MG63 (cell line): ENCODE data around the gene NFIB. TPM values are rescaled to one million over a fixed set of nuclear protein-coding genes. Genes with fewer than 3 reads are reported as not detected.

Source experiments
- DNase-seq: peaks from one replicate; pipeline ENCODE4 v3.0.0-alpha.2; 2020
- H3K27me3 ChIP-seq: fragments of 250-450 bp; sonication (Bioruptor Pico); 2 replicates; pipeline ENCODE4 v1.5.1; 2020; ENCODE audit warnings: mild to moderate bottlenecking, moderate library complexity
- H3K36me3 ChIP-seq: fragments of 250-450 bp; sonication (Bioruptor Pico); 2 replicates; pipeline ENCODE4 v1.5.1; 2020; ENCODE audit warnings: mild to moderate bottlenecking, moderate library complexity
- H3K4me3 ChIP-seq: fragments of 250-450 bp; sonication (Bioruptor Pico); 2 replicates; pipeline ENCODE4 v1.5.1; 2020; ENCODE audit warnings: mild to moderate bottlenecking, moderate library complexity
- H3K9me3 ChIP-seq: fragments of 250-450 bp; sonication (Bioruptor Pico); 2 replicates; pipeline ENCODE4 v1.5.1; 2020; ENCODE audit warnings: mild to moderate bottlenecking, moderate library complexity
- total RNA-seq: library from RNA; depleted of rRNA; stranded (reverse); fragments of >200 nt; shearing (Covaris generic); gene quantifications from 2 replicates; pipeline ENCODE4 v1.2.3, GENCODE V29; 2014; ENCODE audit warnings: low replicate concordance

The NFIB gene
- total RNA-seq, 1 experiment from 2014 or later: 47.3 TPM

DNA sequence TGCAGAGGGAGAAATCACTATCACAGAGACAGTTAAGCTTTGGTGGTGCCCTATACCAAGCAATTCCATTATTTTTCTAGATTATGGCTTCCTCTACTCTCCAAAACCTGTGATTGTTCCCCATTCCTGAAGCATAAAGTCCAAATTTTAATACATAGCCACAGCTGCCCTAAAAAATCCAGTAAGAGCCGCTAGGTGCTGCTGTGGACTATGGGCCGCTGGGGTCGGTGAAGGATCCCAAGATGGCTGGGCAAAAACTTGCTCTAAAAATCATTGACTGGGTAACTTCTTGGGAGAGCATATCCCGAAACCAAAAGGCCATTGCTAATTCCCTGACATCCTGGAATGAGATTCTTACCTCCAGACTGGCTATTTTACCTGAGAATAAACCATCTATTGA, 245.3 kb downstream of the NFIB start:
- no peak for DNase-seq

DNA sequence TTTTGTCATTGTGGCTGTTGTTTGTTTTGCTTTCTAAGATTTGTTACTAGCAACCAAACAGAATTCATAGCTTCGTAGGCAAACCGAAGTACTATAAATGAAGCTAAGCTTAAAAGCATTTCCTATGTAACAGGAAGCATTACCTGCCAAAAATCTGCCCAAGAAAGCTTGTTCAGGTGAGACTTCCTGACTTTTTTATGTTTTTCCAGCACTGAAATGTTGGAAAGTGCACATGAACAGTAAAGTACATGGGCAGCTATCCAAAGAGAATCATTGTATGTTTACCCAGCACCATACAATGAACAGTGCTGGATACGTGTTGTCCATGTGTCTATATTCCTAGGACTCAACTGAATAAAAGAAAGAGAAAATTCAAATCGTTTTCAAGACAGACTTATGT, 247.1 kb downstream of the NFIB start:
- no peaks in the 10 kb centered on the region for H3K36me3 ChIP-seq
- H3K9me3 ChIP-seq: no peaks in the 10 kb centered on the region
- H3K4me3 ChIP-seq: no peak overlapping the region
- no peaks in the 10 kb centered on the region for H3K27me3 ChIP-seq
- DNase-seq: no peak

More for the DNA sequence above, 245.3 kb downstream of the NFIB start:
- H3K36me3 ChIP-seq: no peaks in the 10 kb centered on the region
- H3K9me3 ChIP-seq: no peaks in the 10 kb centered on the region
- H3K4me3 ChIP-seq: no peak overlapping the region
- H3K27me3 ChIP-seq: no peaks in the 10 kb centered on the region

DNA sequence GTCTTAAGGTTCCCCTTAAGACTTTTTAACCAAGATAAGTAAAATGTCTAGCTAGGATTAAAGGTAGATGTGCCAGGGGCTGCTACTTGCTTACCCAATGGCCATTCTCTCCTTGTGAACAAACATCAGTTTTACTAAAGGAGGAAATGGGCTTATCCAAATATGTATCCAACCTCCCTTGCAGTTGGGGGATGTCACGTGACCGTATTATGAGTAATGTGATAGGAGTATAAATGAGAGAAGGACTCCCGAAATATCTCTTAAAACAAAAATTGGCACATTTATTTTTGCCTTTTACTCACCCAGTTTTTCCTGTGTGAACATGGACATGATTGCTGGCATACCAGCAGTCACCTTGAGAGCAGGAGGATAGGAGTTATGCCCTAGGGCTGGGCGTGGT, 247.9 kb downstream of the NFIB start:
- H3K36me3 ChIP-seq: no peaks in the 10 kb centered on the region
- no peak for DNase-seq
- H3K4me3 ChIP-seq: no peak overlapping the region
- H3K27me3 ChIP-seq: no peaks in the 10 kb centered on the region
- no peaks in the 10 kb centered on the region for H3K9me3 ChIP-seq

DNA sequence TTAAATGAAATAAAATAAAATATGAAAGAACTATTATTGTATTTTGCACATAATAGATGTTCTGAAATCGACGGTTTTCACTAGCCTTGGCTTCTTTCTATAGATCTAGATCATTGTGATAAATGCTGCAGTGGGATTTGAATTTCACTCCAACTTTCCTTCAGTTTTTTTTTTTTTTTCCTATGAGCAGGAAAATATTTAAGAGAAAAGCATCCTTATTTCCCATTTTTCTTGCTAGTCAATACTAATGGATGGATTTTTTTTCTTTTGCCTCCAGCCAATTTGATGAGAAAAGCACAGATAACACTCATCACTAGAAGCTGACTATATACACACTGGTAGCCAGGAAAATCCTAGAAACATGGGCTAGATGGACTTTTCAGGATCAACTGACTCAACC, 249.0 kb downstream of the NFIB start:
- DNase-seq: no peak
- Histone ChIP-seq H3K36me3 (no peaks in the 10 kb centered on the region), H3K9me3 (no peaks in the 10 kb centered on the region), H3K4me3 (no peak overlapping the region), H3K27me3 (no peaks in the 10 kb centered on the region)

DNA sequence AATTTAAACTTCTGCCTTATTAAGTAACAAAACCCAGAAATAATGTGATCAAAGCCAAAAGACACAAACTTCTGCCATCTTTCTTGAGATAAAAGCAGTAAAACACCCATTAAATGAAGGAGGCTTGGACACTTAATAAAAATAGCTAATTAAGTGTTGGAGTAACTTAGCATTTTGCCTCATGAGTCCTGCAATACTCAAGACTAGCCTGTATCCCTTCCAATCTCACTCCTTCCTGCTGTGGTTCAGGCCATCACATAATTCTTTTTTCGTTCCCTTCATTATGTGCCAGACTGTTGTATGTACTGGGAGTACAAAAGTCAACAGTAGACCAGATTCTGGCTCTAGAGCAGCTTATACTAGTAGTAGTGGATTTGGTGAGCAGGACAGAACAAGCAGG, 250.2 kb downstream of the NFIB start:
- DNase-seq: no peak
- no peak overlapping the region for H3K4me3 ChIP-seq
- no peaks in the 10 kb centered on the region for H3K9me3 ChIP-seq
- no peaks in the 10 kb centered on the region for H3K36me3 ChIP-seq
- H3K27me3 ChIP-seq: no peaks in the 10 kb centered on the region

DNA sequence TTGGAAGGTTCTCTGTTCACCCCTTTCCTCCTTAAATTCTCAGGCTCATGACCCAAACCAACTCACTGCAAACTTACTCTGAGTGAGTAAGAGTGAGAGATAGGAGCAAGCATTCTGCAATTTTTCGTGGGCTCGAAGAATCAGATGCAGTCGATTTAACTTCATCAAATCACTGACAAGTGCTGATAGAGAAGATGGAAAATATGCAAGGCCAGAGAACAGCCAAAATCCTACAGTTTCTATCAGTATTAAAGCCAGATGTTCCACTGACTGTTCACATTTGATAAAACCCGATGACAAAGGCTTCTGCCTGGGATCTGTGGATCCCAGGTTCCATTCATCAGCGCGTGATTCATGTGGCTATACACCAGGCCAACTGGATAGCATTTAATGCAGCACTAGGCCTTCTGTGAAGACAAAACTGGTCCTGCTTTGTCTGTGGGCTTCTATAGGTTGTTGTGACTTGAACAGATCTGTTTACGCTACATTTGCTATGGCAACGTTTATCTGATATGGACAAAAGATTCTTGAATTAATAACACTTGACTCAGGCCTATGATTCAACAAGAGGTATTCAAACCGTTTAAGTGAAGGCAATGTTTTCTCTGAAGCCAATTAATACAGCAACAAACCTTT, 251.2 kb downstream of the NFIB start:
- Histone ChIP-seq H3K4me3 (no peak overlapping the region), H3K27me3 (no peaks in the 10 kb centered on the region), H3K36me3 (no peaks in the 10 kb centered on the region), H3K9me3 (no peaks in the 10 kb centered on the region)
- peak; percentile 68 for DNase-seq

DNA sequence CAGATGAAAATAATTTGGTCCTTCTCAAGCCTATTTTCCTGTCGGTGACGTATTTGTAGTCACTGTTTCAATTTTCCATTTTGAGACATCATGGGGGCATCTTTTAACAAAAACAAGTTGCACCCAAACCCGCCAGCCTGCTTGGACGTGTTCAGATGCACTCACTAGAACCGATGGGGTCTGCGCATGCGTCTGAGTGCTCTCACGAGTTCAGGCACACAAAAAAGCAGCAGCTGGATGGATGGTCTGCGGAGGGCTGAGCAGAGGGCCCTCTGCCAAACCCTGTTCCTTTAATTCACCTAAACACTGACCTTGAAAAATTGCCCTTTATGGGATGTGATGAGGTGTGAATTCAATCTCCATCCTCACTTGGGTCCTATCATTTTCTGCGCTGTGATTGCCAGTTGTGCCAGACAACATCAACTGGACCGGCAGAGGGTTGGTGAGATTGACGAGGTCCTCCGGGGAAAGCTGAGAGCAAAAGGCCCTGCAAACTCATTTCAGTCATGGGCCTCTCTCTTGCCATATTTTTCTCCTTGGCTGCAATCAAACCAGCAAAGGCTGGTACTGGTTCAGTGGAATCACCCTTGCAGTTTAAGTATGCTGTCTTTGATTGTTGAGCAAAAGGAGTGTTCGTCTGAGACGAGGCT, 251.9 kb downstream of the NFIB start:
- DNase-seq: no peak
- H3K36me3 ChIP-seq: no peaks in the 10 kb centered on the region
- H3K9me3 ChIP-seq: no peaks in the 10 kb centered on the region
- no peaks in the 10 kb centered on the region for H3K27me3 ChIP-seq
- no peak overlapping the region for H3K4me3 ChIP-seq

DNA sequence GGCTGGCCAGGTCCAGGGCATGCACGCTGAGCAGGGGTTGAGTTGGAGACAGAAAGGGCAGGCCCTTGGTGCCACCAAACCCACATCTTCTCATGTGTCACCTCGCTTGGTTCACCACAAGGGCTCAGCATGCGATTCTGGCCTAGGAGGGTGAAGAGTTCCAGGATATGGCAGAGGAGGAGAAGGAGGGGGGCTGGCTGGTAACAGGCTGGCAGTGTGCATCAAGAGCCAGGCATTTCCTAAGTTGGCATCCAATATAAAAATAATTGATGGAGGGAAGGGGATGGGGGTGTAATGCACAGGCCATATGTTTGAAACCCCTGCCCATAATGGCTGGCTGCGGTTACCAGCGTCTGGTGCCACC, 255.6 kb downstream of the NFIB start:
- Histone ChIP-seq H3K4me3 (no peak overlapping the region), H3K9me3 (no peaks in the 10 kb centered on the region), H3K36me3 (no peaks in the 10 kb centered on the region), H3K27me3 (peaks cover 2% of the 10 kb centered on the region; the same call in 1 of the 2 replicates)
- DNase-seq: peak; percentile 58

DNA sequence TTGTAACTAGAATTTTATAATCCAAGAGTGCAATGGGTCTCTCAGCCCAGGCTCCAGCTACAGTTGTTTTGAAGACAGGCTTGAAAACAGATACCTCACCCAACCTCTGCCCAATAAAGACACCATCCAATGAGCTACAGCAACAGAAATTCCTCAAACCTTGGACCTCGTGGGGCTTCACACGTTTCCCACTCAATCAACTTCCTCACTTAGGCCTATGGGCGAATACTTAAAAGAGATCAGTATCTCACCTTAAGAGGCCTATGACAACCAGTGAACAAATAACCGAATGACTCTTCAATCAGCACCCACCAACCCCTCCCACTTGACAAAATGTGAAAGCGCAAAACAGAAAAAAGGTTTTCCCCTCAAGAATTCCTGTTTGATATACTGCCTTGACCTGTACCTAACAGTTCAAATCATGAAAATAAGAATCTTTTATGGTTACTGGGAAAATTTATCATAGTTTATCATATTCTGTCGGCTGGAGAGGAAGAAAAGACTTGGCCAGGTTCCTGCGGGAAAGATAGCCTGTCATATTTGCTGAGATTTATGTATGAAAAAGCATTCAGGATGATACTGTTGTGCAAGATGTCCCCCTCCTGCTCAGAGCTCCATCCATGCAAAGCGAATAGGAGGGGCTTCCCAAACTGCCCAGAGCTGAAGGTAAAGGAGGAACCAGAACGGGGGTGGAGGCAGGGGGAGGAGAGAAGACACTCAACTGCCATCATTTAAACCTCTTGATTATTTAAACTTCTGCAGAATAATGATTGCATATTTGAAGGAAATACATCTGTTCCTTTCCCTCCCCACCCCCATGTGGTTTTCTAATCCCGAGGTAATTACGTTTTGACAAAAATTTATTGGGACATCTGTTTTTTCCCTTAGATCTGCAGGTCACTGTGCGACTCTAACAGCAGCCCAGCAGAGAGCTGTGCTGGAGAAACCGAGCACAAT, 256.3 kb downstream of the NFIB start:
- DNase-seq: no peak
- H3K27me3 ChIP-seq: peaks cover 2% of the 10 kb centered on the region; the same call in 1 of the 2 replicates
- no peak overlapping the region for H3K4me3 ChIP-seq
- H3K36me3 ChIP-seq: no peaks in the 10 kb centered on the region
- H3K9me3 ChIP-seq: no peaks in the 10 kb centered on the region

DNA sequence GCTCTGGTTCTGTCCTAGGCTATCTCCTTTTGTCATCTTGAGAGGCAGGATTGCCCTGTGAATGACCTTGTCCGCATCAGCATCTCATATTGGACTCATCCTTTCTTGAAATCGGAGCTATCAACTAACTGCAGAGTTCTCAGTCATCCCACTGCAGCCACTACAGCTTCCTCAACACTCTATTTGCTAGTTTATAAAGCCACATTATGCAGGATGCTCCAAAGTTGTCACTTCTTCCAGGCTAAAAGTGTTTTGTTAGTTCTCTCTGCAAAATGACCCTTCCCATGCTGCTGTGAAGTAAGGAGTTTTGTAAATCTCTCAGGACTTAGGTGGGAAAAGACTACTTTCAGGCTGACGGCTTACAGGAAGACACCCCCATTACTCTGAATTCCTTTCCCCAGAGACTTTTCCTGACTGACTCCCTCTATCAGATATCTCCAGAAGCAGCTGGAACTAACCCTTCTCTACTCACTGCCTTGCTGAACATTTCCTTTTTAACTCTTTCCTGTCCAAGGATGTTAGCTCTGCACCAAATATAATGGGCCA, 257.6 kb downstream of the NFIB start:
- no peak overlapping the region for H3K4me3 ChIP-seq
- peaks cover 2% of the 10 kb centered on the region; the same call in 1 of the 2 replicates for H3K27me3 ChIP-seq
- no peak for DNase-seq
- no peaks in the 10 kb centered on the region for H3K36me3 ChIP-seq
- no peaks in the 10 kb centered on the region for H3K9me3 ChIP-seq

DNA sequence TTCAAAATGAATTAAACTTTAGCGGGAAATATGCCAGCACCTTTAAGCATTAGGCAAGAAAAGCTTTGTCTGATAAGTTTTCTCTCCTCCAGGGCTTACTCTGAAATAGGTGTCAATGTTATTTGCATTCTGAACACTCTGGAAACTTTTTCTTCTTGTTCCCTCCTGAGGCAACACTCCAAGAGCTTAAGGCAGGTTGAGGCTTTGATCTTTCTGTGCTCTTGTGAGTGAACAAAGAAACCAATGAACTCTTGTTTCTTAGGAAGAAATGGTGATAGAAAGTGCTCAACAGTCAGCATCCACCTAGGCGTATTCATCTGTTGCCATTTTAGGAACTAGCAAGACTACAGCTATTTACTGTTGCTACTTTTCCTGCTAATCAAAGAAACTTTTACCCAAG, 259.8 kb downstream of the NFIB start:
- H3K4me3 ChIP-seq: no peak overlapping the region
- peaks cover 2% of the 10 kb centered on the region; the same call in 1 of the 2 replicates for H3K27me3 ChIP-seq
- DNase-seq: no peak
- no peaks in the 10 kb centered on the region for H3K9me3 ChIP-seq
- no peaks in the 10 kb centered on the region for H3K36me3 ChIP-seq

DNA sequence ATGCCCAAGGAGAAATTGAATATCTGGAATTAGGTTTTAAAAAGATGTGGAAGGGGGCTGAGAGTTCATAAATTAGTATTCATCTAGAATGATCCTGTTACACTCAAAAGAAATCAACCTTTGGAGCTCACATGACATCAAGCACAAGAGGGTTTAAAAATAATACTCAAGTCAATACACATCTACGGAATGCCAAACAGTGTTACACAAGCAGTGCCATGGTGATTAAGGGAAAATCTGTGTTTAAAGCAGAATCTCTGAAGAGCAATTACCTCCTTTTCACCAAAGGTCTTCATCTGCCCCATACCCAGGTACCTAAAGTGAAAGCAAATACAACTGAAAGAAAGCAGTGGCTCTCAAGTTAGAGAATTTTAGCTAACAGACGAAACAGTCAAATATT, 261.6 kb downstream of the NFIB start:
- H3K4me3 ChIP-seq: no peak overlapping the region
- no peak for DNase-seq
- H3K27me3 ChIP-seq: peaks cover 2% of the 10 kb centered on the region; the same call in 1 of the 2 replicates

DNA sequence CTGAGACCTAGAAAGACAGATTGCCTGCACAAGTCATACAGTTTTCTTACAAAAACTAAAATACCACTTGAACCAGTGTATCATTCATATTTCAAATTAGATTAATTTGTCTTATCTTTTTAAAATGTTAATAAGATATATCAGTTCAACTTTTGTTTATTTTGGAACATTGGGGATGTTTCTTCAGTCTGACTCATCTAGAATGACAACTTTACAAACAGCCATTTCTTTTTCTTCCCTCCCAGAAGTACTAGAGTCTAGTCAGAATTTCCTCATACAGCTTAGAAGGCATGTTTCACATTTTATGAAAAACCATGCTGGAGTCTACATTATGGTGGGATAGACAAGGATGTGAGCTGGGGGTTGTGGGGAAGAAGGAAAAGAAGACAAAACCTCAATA, 262.5 kb downstream of the NFIB start:
- no peak for DNase-seq

More for the DNA sequence above, 261.6 kb downstream of the NFIB start:
- H3K9me3 ChIP-seq: no peaks in the 10 kb centered on the region
- no peaks in the 10 kb centered on the region for H3K36me3 ChIP-seq

DNA sequence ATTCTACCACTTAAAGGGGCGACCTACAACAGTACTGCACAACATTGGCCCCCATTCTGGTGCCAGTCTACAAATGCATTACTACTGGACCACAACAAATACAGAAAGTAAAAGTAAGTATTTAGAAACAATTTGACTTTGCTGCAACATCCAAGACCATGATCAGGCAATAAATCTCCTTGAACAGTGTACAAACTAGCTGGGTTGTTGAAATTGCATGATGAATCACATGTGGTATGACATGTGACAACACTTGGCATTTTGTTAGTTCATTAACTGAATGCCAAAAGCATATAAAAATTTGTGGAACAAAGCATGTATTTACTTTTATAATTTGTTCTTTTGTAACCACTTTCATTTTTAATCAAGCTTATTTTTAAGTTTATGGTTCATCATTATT, 270.5 kb downstream of the NFIB start:
- Histone ChIP-seq H3K4me3 (no peak overlapping the region), H3K27me3 (no peaks in the 10 kb centered on the region), H3K36me3 (no peaks in the 10 kb centered on the region), H3K9me3 (no peaks in the 10 kb centered on the region)
- DNase-seq: no peak

More for the DNA sequence above, 262.5 kb downstream of the NFIB start:
- H3K9me3 ChIP-seq: no peaks in the 10 kb centered on the region
- H3K36me3 ChIP-seq: no peaks in the 10 kb centered on the region
- no peaks in the 10 kb centered on the region; the same call in 1 of the 2 replicates for H3K27me3 ChIP-seq
- H3K4me3 ChIP-seq: no peak overlapping the region

DNA sequence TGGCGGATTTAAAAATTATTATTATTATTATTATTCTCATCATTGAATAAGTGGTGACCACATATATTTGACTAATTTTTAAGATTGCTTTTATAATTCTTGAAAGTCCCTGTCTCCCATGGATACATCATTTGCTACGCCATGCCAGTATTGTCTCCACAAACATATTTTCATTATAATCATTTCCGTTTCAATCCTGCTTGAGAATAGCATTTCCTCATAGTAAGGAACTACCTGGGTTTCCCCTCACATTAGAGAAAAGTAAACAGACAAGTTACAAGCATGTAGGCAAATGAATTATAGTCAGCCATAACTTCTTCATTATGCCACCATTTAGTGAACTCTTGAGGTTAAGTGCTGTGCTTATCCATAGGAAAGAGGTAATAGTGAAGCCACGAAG, 276.6 kb downstream of the NFIB start:
- H3K27me3 ChIP-seq: no peaks in the 10 kb centered on the region
- H3K4me3 ChIP-seq: no peak overlapping the region
- H3K9me3 ChIP-seq: no peaks in the 10 kb centered on the region
- no peaks in the 10 kb centered on the region for H3K36me3 ChIP-seq
- DNase-seq: no peak

DNA sequence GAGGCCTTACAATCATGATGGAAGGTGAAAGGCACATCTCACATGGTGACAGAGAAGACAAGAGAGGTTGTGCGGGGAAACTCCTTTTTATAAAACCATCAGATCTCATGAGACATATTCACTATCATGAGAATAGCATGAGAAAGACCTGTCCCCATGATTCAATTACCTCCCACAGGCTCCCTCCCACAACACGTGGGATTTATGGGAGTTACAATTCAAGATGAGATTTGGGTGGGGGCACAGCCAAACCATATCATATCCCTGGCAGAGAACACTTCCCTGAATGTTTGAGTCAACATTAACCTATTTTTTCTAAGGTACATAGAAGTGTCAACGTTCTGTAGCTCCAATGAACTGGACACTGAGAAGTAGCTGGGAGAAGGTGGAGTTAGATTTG, 280.9 kb downstream of the NFIB start:
- no peaks in the 10 kb centered on the region for H3K36me3 ChIP-seq
- H3K9me3 ChIP-seq: no peaks in the 10 kb centered on the region
- no peak for DNase-seq
- H3K27me3 ChIP-seq: no peaks in the 10 kb centered on the region; the same call in 1 of the 2 replicates
- H3K4me3 ChIP-seq: no peak overlapping the region
